HL-60 (cell line): ENCODE data around the gene LRCOL1.

Source experiments
- DNase-seq, 2 experiments: peaks; one replicate each; pipeline ENCODE4 v3.0.0-alpha.2; 2010 to 2020; ENCODE audit warnings: low read depth in 1 of 2, low spot score in 1 of 2
- H3K27ac ChIP-seq: fragments of 250-450 bp; sonication (Bioruptor Pico); replicated peaks from 2 replicates; pipeline ENCODE4 v1.5.1; 2020; ENCODE audit warnings: mild to moderate bottlenecking, moderate library complexity
- H3K27me3 ChIP-seq: fragments of 250-450 bp; sonication (Bioruptor Pico); 2 replicates; pipeline ENCODE4 v1.5.1; 2021; ENCODE audit warnings: mild to moderate bottlenecking, moderate library complexity; ENCODE audit not compliant: insufficient read depth, poor library complexity, severe bottlenecking
- H3K4me3 ChIP-seq: replicated peaks from 2 replicates; pipeline ENCODE4 v1.5.1; 2011; ENCODE audit warnings: mild to moderate bottlenecking, control low read depth, low read length; ENCODE audit not compliant: insufficient read depth
- GABPA ChIP-seq: IDR thresholded peaks from 2 replicates; pipeline ENCODE4 v1.6.1; 2012; ENCODE audit warnings: low read depth
- POLR2AphosphoS5 ChIP-seq: IDR thresholded peaks from 2 replicates; pipeline ENCODE4 v1.6.1; 2012; ENCODE audit warnings: low read depth
- SPI1 ChIP-seq: IDR thresholded peaks from 2 replicates; pipeline ENCODE4 v1.6.1; 2012; ENCODE audit warnings: low read depth, mild to moderate bottlenecking, borderline replicate concordance
- TF ChIP-seq, protein P1 (sequence below): IDR thresholded peaks from one replicate; pipeline ENCODE4 v1.5.1; 2011; ENCODE audit warnings: low read length, control low read depth, inconsistent platforms; ENCODE audit not compliant: insufficient read depth
- TF ChIP-seq, protein P2 (sequence below): IDR thresholded peaks from 2 replicates; pipeline ENCODE4 v1.6.1; 2012; ENCODE audit warnings: low read depth; ENCODE audit not compliant: insufficient replicate concordance

The LRCOL1 gene

GRCh38 chr12:132597333-132598316 is 12.8 kb downstream of the LRCOL1 start:
- H3K27ac ChIP-seq, result no peak overlapping the region
- no peak for DNase-seq
- TF ChIP-seq, protein P1, sequence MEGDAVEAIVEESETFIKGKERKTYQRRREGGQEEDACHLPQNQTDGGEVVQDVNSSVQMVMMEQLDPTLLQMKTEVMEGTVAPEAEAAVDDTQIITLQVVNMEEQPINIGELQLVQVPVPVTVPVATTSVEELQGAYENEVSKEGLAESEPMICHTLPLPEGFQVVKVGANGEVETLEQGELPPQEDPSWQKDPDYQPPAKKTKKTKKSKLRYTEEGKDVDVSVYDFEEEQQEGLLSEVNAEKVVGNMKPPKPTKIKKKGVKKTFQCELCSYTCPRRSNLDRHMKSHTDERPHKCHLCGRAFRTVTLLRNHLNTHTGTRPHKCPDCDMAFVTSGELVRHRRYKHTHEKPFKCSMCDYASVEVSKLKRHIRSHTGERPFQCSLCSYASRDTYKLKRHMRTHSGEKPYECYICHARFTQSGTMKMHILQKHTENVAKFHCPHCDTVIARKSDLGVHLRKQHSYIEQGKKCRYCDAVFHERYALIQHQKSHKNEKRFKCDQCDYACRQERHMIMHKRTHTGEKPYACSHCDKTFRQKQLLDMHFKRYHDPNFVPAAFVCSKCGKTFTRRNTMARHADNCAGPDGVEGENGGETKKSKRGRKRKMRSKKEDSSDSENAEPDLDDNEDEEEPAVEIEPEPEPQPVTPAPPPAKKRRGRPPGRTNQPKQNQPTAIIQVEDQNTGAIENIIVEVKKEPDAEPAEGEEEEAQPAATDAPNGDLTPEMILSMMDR, result no peak
- TF ChIP-seq SPI1, result no peak
- no peak for TF ChIP-seq POLR2AphosphoS5
- TF ChIP-seq, protein P2, sequence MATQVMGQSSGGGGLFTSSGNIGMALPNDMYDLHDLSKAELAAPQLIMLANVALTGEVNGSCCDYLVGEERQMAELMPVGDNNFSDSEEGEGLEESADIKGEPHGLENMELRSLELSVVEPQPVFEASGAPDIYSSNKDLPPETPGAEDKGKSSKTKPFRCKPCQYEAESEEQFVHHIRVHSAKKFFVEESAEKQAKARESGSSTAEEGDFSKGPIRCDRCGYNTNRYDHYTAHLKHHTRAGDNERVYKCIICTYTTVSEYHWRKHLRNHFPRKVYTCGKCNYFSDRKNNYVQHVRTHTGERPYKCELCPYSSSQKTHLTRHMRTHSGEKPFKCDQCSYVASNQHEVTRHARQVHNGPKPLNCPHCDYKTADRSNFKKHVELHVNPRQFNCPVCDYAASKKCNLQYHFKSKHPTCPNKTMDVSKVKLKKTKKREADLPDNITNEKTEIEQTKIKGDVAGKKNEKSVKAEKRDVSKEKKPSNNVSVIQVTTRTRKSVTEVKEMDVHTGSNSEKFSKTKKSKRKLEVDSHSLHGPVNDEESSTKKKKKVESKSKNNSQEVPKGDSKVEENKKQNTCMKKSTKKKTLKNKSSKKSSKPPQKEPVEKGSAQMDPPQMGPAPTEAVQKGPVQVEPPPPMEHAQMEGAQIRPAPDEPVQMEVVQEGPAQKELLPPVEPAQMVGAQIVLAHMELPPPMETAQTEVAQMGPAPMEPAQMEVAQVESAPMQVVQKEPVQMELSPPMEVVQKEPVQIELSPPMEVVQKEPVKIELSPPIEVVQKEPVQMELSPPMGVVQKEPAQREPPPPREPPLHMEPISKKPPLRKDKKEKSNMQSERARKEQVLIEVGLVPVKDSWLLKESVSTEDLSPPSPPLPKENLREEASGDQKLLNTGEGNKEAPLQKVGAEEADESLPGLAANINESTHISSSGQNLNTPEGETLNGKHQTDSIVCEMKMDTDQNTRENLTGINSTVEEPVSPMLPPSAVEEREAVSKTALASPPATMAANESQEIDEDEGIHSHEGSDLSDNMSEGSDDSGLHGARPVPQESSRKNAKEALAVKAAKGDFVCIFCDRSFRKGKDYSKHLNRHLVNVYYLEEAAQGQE, result no peak
- TF ChIP-seq GABPA, result no peak
- peaks cover 28% of the 10 kb centered on the region for H3K27me3 ChIP-seq
- H3K4me3 ChIP-seq, result 0 out of 2 replicates have a peak overlapping the region, but pooled peaks have one; percentile 5

- no peak for TF ChIP-seq GABPA
- TF ChIP-seq, protein P1, result no peak
- Histone ChIP-seq H3K4me3 (no peak overlapping the region), H3K27ac (no peak overlapping the region), H3K27me3 (peaks cover 18% of the 10 kb centered on the region)
- no peak for DNase-seq
Measured at GRCh38 chr12:132596016-132596415, 14.4 kb downstream of the LRCOL1 start.

GRCh38 chr12:132595183-132595582 is 15.2 kb downstream of the LRCOL1 start:
- Histone ChIP-seq H3K4me3 (no peak overlapping the region), H3K27me3 (peaks cover 22% of the 10 kb centered on the region), H3K27ac (no peak overlapping the region)
- TF ChIP-seq, protein P1, result no peak
- no peak for TF ChIP-seq GABPA
- TF ChIP-seq, protein P2, result no peak
- TF ChIP-seq POLR2AphosphoS5, result no peak
- TF ChIP-seq SPI1, result no peak
- DNase-seq, result no peak
